Measurements from ENCODE around the gene PAFAH1B2. TPM values are rescaled to one million over a fixed set of nuclear protein-coding genes. Genes with fewer than 3 reads are reported as not detected.
A peak's percentile ranks its signal among the peaks of the same experiment; 100 is the strongest.

Gene PAFAH1B2
- total RNA-seq, 1 donor from 2014 or later: 134 TPM

DNA sequence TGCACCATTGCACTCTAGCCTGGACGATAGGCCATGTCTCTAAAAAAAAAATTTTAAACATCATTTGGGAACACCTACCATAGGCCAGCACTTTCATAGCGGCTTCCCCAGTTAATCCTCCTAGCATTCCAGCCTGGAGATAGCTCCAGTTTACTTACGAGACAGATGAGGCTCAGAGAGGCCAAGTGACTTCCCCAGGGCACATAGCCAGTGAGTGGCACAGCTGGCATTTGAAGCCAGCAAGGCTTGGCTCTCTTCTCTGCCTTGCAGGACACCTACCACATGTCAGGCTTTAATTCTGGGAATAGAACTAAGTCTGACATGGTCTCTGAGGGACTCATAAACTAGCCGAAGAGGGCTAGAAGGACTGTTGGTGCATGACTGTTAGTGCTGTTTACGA, 50.2 kb downstream of the PAFAH1B2 start:
- Mint-ChIP-seq H3K27me3 (ENCODE audit: low read depth) (no peaks in the 10 kb centered on the region), H3K36me3 (ENCODE audit: low read depth) (no peaks in the 10 kb centered on the region), H3K9me3 (no peaks in the 10 kb centered on the region), H3K4me3 (no peak overlapping the region), H3K27ac (ENCODE audit: unreplicated experiment) (no peak overlapping the region), H3K4me1 (peaks cover 11% of the 10 kb centered on the region)
- no peak for DNase-seq (ENCODE audit: low read depth, low spot score)
- TF ChIP-seq, protein P1, sequence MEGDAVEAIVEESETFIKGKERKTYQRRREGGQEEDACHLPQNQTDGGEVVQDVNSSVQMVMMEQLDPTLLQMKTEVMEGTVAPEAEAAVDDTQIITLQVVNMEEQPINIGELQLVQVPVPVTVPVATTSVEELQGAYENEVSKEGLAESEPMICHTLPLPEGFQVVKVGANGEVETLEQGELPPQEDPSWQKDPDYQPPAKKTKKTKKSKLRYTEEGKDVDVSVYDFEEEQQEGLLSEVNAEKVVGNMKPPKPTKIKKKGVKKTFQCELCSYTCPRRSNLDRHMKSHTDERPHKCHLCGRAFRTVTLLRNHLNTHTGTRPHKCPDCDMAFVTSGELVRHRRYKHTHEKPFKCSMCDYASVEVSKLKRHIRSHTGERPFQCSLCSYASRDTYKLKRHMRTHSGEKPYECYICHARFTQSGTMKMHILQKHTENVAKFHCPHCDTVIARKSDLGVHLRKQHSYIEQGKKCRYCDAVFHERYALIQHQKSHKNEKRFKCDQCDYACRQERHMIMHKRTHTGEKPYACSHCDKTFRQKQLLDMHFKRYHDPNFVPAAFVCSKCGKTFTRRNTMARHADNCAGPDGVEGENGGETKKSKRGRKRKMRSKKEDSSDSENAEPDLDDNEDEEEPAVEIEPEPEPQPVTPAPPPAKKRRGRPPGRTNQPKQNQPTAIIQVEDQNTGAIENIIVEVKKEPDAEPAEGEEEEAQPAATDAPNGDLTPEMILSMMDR (conservative IDR thresholded peaks at IDR 0.05): no peak

DNA sequence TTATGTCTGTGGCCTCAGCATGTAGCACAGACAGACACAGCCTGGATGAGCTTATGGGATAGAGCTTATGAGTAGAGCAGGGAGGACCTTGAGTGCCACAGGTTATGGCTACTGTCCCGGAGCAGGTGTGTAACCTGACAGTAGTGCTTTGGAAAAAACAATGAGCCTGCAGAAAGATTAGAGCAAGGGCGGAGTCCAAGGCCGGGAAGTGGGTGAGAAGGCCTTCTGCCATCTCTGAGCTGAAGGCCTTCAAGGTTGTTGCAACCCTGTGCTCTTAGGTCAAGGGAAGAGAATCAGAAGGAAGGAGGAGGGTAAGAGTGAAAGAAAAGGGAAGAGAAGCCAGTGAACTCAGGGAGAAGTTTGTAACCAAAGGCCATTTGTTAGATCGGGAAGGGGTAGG, 51.2 kb downstream of the PAFAH1B2 start:
- no peak overlapping the region for H3K4me3 Mint-ChIP-seq
- H3K27ac Mint-ChIP-seq (ENCODE audit: unreplicated experiment): no peak overlapping the region
- no peaks in the 10 kb centered on the region for H3K9me3 Mint-ChIP-seq
- H3K4me1 Mint-ChIP-seq: peaks cover 17% of the 10 kb centered on the region
- DNase-seq (ENCODE audit: low read depth, low spot score): no peak
- no peaks in the 10 kb centered on the region for H3K36me3 Mint-ChIP-seq (ENCODE audit: low read depth)
- peaks cover 4% of the 10 kb centered on the region for H3K27me3 Mint-ChIP-seq (ENCODE audit: low read depth)
- TF ChIP-seq, protein P1 (conservative IDR thresholded peaks at IDR 0.05): no peak

DNA sequence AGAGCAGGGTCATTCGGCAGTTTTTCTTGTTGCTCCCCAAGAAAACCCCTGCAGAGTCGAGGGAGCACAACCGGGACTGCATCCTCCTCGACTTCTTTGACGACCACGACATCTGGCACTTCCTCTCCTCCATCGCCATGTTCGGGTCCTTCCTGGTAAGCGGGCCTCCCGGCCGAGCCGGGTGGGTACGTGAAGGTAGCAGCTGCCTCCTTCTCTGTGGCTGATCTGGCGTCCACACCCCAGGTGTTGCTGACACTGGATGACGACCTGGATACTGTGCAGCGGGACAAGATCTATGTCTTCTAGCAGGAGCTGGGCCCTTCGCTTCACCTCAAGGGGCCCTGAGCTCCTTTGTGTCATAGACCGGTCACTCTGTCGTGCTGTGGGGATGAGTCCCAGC, 51.7 kb downstream of the PAFAH1B2 start:
- Mint-ChIP-seq H3K4me1 (peaks cover 17% of the 10 kb centered on the region), H3K36me3 (ENCODE audit: low read depth) (no peaks in the 10 kb centered on the region), H3K4me3 (no peak overlapping the region), H3K9me3 (no peaks in the 10 kb centered on the region), H3K27me3 (ENCODE audit: low read depth) (peaks cover 9% of the 10 kb centered on the region), H3K27ac (ENCODE audit: unreplicated experiment) (no peak overlapping the region)
- no peak for DNase-seq (ENCODE audit: low read depth, low spot score)
- TF ChIP-seq, protein P1 (conservative IDR thresholded peaks at IDR 0.05): no peak

DNA sequence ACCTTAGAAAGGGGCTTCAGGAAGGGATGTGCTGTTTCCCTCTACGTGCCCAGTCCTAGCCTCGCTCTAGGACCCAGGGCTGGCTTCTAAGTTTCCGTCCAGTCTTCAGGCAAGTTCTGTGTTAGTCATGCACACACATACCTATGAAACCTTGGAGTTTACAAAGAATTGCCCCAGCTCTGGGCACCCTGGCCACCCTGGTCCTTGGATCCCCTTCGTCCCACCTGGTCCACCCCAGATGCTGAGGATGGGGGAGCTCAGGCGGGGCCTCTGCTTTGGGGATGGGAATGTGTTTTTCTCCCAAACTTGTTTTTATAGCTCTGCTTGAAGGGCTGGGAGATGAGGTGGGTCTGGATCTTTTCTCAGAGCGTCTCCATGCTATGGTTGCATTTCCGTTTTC, 52.9 kb downstream of the PAFAH1B2 start:
- Mint-ChIP-seq H3K27me3 (ENCODE audit: low read depth) (peaks cover 13% of the 10 kb centered on the region), H3K4me1 (peaks cover 17% of the 10 kb centered on the region), H3K36me3 (ENCODE audit: low read depth) (no peaks in the 10 kb centered on the region), H3K4me3 (no peak overlapping the region), H3K27ac (ENCODE audit: unreplicated experiment) (no peak overlapping the region), H3K9me3 (no peaks in the 10 kb centered on the region)
- TF ChIP-seq, protein P1 (conservative IDR thresholded peaks at IDR 0.05): no peak
- DNase-seq (ENCODE audit: low read depth, low spot score): no peak

DNA sequence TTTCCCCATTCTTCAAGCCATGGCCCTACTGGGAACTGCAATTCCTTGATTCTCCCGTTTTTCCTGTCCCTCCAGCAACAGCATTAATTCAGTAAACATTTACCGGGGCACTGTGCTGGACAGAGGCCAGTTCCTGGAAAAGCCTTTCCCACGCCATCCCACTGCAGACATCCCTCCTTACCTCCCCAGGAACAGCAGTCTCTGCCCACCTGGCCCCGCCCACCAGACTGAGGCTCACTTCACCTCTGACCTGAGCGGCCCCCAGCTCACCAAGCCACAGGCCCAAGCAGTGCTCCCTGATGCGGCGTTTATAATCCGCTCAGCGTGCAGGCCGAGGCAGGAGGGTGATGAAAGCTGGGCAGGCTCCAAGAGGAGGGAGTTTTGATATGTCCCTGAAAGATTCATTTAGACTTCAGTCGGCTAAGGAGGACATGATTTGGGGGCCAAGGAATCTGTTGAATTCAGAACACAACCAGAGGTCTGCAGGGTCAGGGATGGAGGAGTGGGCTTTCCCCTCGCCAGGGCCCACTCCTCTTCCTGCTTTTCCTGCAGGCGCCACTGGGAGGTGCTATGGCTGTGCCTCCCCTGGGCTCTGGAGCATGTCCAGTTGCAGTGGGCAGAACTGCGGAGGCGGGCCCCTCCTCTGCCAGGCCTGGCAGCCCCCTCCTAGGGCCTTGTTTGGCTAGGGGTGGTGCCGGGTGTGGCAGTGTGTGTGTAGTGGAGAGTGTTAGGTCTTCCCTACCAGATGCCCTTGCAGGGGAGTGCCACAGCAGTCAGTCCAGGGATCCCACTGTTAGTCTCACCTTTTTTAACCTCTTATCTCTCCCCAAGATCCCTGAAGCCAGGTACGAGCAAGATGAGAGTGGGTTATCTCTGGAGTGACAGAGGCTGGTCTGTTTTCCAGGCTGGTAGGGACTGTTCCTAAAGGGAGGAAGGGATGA, 53.7 kb downstream of the PAFAH1B2 start:
- no peaks in the 10 kb centered on the region for H3K9me3 Mint-ChIP-seq
- TF ChIP-seq, protein P1 (conservative IDR thresholded peaks at IDR 0.05): peak; percentile 55
- H3K27me3 Mint-ChIP-seq (ENCODE audit: low read depth): peaks cover 13% of the 10 kb centered on the region
- peak overlapping the region; percentile 29 for H3K4me3 Mint-ChIP-seq
- no peaks in the 10 kb centered on the region for H3K36me3 Mint-ChIP-seq (ENCODE audit: low read depth)
- peaks cover 17% of the 10 kb centered on the region for H3K4me1 Mint-ChIP-seq
- H3K27ac Mint-ChIP-seq (ENCODE audit: unreplicated experiment): no peak overlapping the region
- DNase-seq (ENCODE audit: low read depth, low spot score): peak; percentile 31
